GM12865 (cell line): ENCODE results near the gene EFHC1.

Experiments used
- DNase-seq: peaks from one replicate; pipeline ENCODE4 v3.0.0; 2010; ENCODE audit warnings: low read depth
- H3K4me3 ChIP-seq: 2 replicates; pipeline ENCODE4 v1.5.1; 2011; ENCODE audit warnings: mild to moderate bottlenecking, low read depth, low read length, control low read depth
- CTCF ChIP-seq: IDR thresholded peaks from 2 replicates; pipeline ENCODE4 v1.5.1; 2011; ENCODE audit warnings: low read length, control low read depth, low read depth, inconsistent platforms; ENCODE audit not compliant: insufficient read depth; ENCODE audit errors: missing control alignments

Gene EFHC1

GRCh38 chr6:52505726-52506409 is 85.7 kb downstream of the EFHC1 start:
- DNase-seq, result no peak

GRCh38 chr6:52506476-52506875 is 86.3 kb downstream of the EFHC1 start:
- DNase-seq, result no peak
- TF ChIP-seq CTCF, result no peak
- H3K4me3 ChIP-seq, result no peak overlapping the region

More at GRCh38 chr6:52505726-52506409, 85.7 kb downstream of the EFHC1 start:
- H3K4me3 ChIP-seq, result no peak overlapping the region
- TF ChIP-seq CTCF, result peak; percentile 32

- TF ChIP-seq CTCF, result no peak
- no peak for DNase-seq
- H3K4me3 ChIP-seq, result no peak overlapping the region
These were observed 87.6 kb downstream of the EFHC1 start for GRCh38 chr6:52507557-52508260.

- DNase-seq, result no peak
- H3K4me3 ChIP-seq, result no peak overlapping the region
- TF ChIP-seq CTCF, result no peak
These were observed 88.2 kb downstream of the EFHC1 start for GRCh38 chr6:52508261-52508739.

GRCh38 chr6:52509281-52510212 is 89.4 kb downstream of the EFHC1 start:
- TF ChIP-seq CTCF, result no peak

GRCh38 chr6:52510213-52510562 is 90.0 kb downstream of the EFHC1 start:
- no peak for DNase-seq
- H3K4me3 ChIP-seq, result no peak overlapping the region
- TF ChIP-seq CTCF, result no peak

More at GRCh38 chr6:52509281-52510212, 89.4 kb downstream of the EFHC1 start:
- no peak overlapping the region for H3K4me3 ChIP-seq
- no peak for DNase-seq
